Measurements from ENCODE around the gene NAV2.

Gene NAV2

GRCh38 chr11:19696904-19697303, 15.7 kb upstream of the NAV2 start:
- no peak overlapping the region for H3K4me3 ChIP-seq (ENCODE audit: low read length)
- no peak for DNase-seq (ENCODE audit: low read depth)
- no peak for TF ChIP-seq CTCF (IDR thresholded peaks at IDR 0.05; ENCODE audit: insufficient read depth, low read depth, low read length, missing control alignments)

DNA sequence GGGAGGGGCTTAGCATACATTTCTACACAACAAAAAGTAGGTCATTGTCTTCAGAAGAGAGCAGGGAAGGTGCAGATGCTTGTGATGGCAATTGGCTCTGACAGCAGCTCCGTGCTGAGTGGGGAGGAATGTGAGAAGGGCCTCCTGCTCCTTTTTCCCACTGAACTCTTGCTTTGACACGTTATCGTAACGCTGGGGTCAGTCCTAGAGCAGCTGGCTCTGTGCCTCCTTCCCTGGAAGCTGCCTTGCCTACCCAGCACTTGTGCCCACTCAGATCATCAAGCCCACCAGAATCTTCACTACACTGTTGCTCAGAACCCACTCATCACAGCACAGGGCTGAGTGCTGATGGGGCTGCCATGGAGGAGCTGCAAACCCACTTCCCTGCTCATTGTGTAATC, 14.9 kb upstream of the NAV2 start:
- DNase-seq (ENCODE audit: low read depth): no peak
- H3K4me3 ChIP-seq (ENCODE audit: low read length): no peak overlapping the region
- no peak for TF ChIP-seq CTCF (IDR thresholded peaks at IDR 0.05; ENCODE audit: insufficient read depth, low read depth, low read length, missing control alignments)

- peak; percentile 88 for DNase-seq (ENCODE audit: low read depth)
- no peak for TF ChIP-seq CTCF (IDR thresholded peaks at IDR 0.05; ENCODE audit: insufficient read depth, low read depth, low read length, missing control alignments)
Measured at GRCh38 chr11:19698493-19699292, 13.9 kb upstream of the NAV2 start.

DNA sequence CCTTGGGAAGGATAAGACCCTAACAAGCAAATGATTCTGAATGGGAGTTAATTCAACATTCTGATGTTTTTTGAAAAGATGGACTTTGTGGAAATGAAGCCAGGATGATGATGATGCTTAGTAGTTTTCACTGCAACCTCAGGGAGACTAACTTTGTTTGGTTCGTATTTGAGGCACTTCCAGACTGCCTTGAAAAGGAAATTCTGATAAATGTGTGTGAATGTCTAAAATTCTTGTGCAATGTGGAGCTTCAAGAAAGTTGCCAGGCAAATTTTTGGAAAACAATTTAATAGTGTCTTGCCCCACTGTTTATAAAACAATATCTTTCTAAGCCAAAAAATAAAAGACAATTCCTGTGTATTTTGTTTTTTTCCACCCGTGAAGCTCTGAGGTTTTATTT, 11.2 kb upstream of the NAV2 start:
- DNase-seq (ENCODE audit: low read depth): no peak
- H3K4me3 ChIP-seq (ENCODE audit: low read length): no peak overlapping the region
- TF ChIP-seq CTCF (IDR thresholded peaks at IDR 0.05; ENCODE audit: insufficient read depth, low read depth, low read length, missing control alignments): no peak

More at GRCh38 chr11:19698493-19699292, 13.9 kb upstream of the NAV2 start:
- no peak overlapping the region for H3K4me3 ChIP-seq (ENCODE audit: low read length)

DNA sequence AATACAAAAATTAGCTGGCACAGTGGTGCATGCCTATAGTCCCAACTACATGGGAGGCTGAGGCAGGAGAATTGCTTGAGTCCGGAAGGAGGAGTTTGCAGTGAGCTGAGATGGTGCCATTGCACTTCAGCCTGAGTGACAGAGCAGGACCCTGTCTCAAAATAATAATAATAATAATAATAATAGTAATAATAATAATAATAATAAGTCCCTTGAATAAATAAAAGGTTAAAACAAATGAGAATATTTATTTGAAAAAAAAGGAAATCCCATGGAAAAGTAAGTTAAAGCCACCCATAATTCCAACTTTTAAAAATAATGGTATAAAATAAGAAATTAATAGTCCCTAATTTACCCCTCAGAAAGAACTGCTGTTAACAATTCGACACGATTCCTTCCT, 10.0 kb upstream of the NAV2 start:
- no peak for TF ChIP-seq CTCF (IDR thresholded peaks at IDR 0.05; ENCODE audit: insufficient read depth, low read depth, low read length, missing control alignments)
- no peak for DNase-seq (ENCODE audit: low read depth)

DNA sequence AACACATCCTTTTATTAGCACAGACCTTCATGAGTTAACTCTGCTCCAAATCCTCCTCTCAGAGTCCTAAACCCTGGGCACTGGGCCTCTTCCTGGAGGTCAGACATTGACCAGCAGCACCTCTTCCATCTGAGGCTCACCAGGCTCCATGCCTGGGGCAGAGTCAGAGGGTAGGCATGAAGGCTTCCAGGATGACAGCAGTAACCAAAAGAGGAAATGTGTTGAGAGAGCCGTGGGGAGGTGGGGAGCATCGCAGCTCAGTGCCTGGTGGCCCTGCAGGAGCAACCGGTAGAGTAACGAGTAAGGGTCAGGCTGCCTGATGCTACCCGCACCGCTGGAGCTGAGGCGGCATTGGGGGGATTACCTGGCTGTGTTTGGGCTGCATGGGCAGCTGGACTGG, 9.4 kb upstream of the NAV2 start:
- DNase-seq (ENCODE audit: low read depth): no peak
- H3K4me3 ChIP-seq (ENCODE audit: low read length): no peak overlapping the region
- no peak for TF ChIP-seq CTCF (IDR thresholded peaks at IDR 0.05; ENCODE audit: insufficient read depth, low read depth, low read length, missing control alignments)

More for the DNA sequence above, 10.0 kb upstream of the NAV2 start:
- H3K4me3 ChIP-seq (ENCODE audit: low read length): no peak overlapping the region

- DNase-seq (ENCODE audit: low read depth): no peak
- H3K4me3 ChIP-seq (ENCODE audit: low read length): no peak overlapping the region
- no peak for TF ChIP-seq CTCF (IDR thresholded peaks at IDR 0.05; ENCODE audit: insufficient read depth, low read depth, low read length, missing control alignments)
Measured at GRCh38 chr11:19704213-19704612, 8.4 kb upstream of the NAV2 start.
